ENCODE measurements around the gene PAK1. TPM values are rescaled to one million over a fixed set of nuclear protein-coding genes. Genes with fewer than 3 reads are reported as not detected.

The PAK1 gene
- total and polyA plus RNA-seq, 2 donors (not counting 1 experiment from before 2014, with no cell fraction given), result 11.9 to 23.4 TPM

DNA sequence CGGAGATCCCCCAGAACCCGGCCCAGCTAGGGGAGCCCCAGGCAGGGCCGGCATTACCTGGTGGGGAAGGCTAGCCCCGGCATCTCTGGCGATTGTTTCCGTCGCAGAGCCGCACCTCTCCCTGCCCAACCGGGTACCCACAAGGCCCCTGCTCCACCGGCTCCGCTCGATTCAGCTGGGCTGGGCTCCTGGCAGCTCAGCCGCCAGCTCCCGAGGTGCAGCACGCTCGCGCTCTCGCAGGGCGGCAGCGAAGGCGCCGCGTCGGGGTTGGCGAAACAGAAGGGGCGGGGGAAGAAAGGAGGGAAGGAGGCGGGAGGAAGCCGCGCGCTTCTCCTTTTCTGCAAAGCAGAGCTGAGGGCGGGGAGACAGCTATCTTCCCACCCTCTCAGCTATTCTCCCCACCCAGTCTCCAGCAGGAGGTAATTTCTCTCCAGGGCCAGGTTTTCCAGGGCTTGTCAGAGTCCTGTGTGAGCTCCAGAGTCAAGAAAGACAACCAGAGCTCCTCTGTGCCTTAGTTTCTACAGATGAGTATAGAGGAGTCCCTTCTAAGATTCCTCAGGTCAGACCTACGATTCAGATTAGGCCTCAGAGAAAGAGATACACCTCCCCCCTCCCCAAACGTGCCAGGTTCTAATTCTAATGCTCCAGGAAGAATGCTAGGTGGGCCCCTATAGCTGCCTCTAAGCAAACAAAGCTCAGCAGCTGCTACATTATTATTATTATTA lies 62.0 kb downstream of the PAK1 start:
- 1% methylated on average over 20 of the region's 33 CpGs for WGBS (ENCODE audit: insufficient coverage)
- no peaks in the 10 kb centered on the region for H3K9me3 ChIP-seq (ENCODE audit: control extremely low read depth in 1 of 3, control insufficient read depth in 2 of 3, insufficient read depth in 1 of 3, low read length in 2 of 3)
- no peaks in the 10 kb centered on the region for H3K27me3 ChIP-seq (replicated peaks in 1 of 4; ENCODE audit: control extremely low read depth in 1 of 4, control insufficient read depth in 3 of 4, insufficient read depth in 4 of 4, low read length in 3 of 4)
- POLR2A ChIA-PET, result interaction anchor here (0.6 kb wide), 1 partner anchor 577 kb away, joined by 3 read pairs; no protein-coding TSS in a partner anchor
- H2AFZ ChIP-seq (ENCODE audit: insufficient read depth, low read depth, low read length, poor library complexity, severe bottlenecking), result peak overlapping the region; percentile 98
- H4K20me1 ChIP-seq (ENCODE audit: control insufficient read depth, insufficient read depth, low read length, poor library complexity, severe bottlenecking), result no peaks in the 10 kb centered on the region
- peak overlapping the region; percentile 95 for H3K4me3 Mint-ChIP-seq
- ATAC-seq (ENCODE audit: low read depth) (peak; percentile 96), DNase-seq (peak; percentile 88)
- peak overlapping the region; percentile 32 to 68 for H3K27ac ChIP-seq (ENCODE audit: low read length in 2 of 2)
- H3K4me3 ChIP-seq (ENCODE audit: control extremely low read depth in 1 of 5, extremely low read depth in 1 of 5, insufficient read depth in 1 of 5, low read depth in 2 of 5, low read length in 4 of 5), result peak overlapping the region; percentile 50 to 83 (median 78)
- peak overlapping the region; percentile 85 for H3K27ac Mint-ChIP-seq
- H3K79me2 ChIP-seq (ENCODE audit: control insufficient read depth, insufficient read depth, low read length), result peaks cover 8% of the 10 kb centered on the region
- TF ChIP-seq CTCF (IDR thresholded peaks at IDR 0.05) (no peak), EZH2 (IDR thresholded peaks at IDR 0.05; ENCODE audit: borderline replicate concordance, insufficient read depth, low read depth, low read length, poor library complexity, severe bottlenecking) (no peak)
- H3K4me1 ChIP-seq (ENCODE audit: control insufficient read depth in 2 of 2, insufficient read depth in 2 of 2, low read length in 2 of 2), result peaks cover 14 to 28% of the 10 kb centered on the region in 2 donors
- no peaks in the 10 kb centered on the region for H3K9me3 Mint-ChIP-seq (ENCODE audit: insufficient read depth)
- peaks cover 0 to 2% of the 10 kb centered on the region in 2 experiments for H3K36me3 ChIP-seq (replicated peaks in 1 of 2; ENCODE audit: control extremely low read depth in 1 of 2, control insufficient read depth in 1 of 2, extremely low read depth in 1 of 2, insufficient read depth in 2 of 2, low read length in 1 of 2)
- H3K27me3 Mint-ChIP-seq, result no peaks in the 10 kb centered on the region
- CTCF ChIA-PET, result interaction anchor here (0.6 to 2.1 kb wide), 9 partner anchors 10 to 282 kb away, joined by 3 to 8 read pairs (median 4); partner anchors contain the start of gene PAK1
- intact Hi-C loops (cut with micrococcal nuclease), result loop anchor here (1.0 to 5.0 kb wide), 4 partner anchors 61 to 365 kb away; partner anchors contain the start of gene CAPN5
- H3K4me2 ChIP-seq (replicated peaks; ENCODE audit: low read depth, low read length, poor library complexity, severe bottlenecking), result peak overlapping the region; percentile 85
- peaks cover 28% of the 10 kb centered on the region for H3K4me1 Mint-ChIP-seq
- peak overlapping the region; percentile 81 for H3K9ac ChIP-seq (ENCODE audit: low read length)

All from B cell (primary cell).